HCT116 (cell line): Measurements from ENCODE around the gene CTBP2. TPM values are rescaled to one million over a fixed set of nuclear protein-coding genes. Genes with fewer than 3 reads are reported as not detected.

ENCODE experiments used
- ATAC-seq: fragments of 200-7000 bp; cut with Tn5 transposase; 2 replicates; pipeline ENCODE4 v1.9.1; 2020; ENCODE audit warnings: mild to moderate bottlenecking, moderate library complexity
- BruUV-seq: library from RNA; stranded (reverse); fragments of 400-500 nt; replicated peaks from 2 replicates; lab custom pipeline; 2021; lab: Mats Ljungman, UMichigan
- CTCF ChIA-PET: fragments of 300-600 bp; sonication (Branson Sonifier 250); formaldehyde crosslinking; loops from one replicate; lab custom pipeline; 2021; ENCODE audit warnings: antibody characterized with exemption; lab: Charles Lee
- POLR2A ChIA-PET: fragments of 300-600, 350-600 bp; sonication (Branson Sonifier 250); formaldehyde crosslinking; loops from one replicate; lab custom pipeline; 2021; ENCODE audit warnings: antibody characterized with exemption; lab: Charles Lee
- RAD21 ChIA-PET, 2 experiments: fragments of 300-600 bp; sonication (Branson Sonifier 250); formaldehyde crosslinking; loops; one replicate each; lab custom pipeline; 2023; ENCODE audit warnings: low total read pairs in 2 of 2; ENCODE audit not compliant: uncharacterized antibody in 2 of 2, unreplicated experiment in 2 of 2, low non-redundant PET in 1 of 2; lab: Charles Lee
- DNase-seq: peaks from one replicate; pipeline ENCODE4 v3.0.0-alpha.2; 2010; ENCODE audit warnings: low read depth, low spot score
- H2AFZ ChIP-seq: fragments of 200-600 bp; shearing (Covaris generic), sonication (generic); 2 replicates; pipeline ENCODE4 v1.6.1; 2017; ENCODE audit warnings: low read depth, mixed run types, mixed read lengths, antibody characterized with exemption, low read length; ENCODE audit not compliant: poor library complexity, severe bottlenecking
- H3K27ac ChIP-seq: 2 replicates; pipeline ENCODE4 v1.5.1; 2012; ENCODE audit warnings: low read depth, low read length
- H3K27me3 ChIP-seq: fragments of 200-600 bp; sonication (generic); 2 replicates; pipeline ENCODE4 v1.6.1; 2016; ENCODE audit warnings: mixed run types, low read length, mixed read lengths; ENCODE audit not compliant: insufficient read depth
- H3K36me3 ChIP-seq, 2 experiments: fragments of 200-500 bp in 1 of 2; fragments of 200-600 bp in 1 of 2; sonication (Bioruptor generic) in 1 of 2; sonication (generic) in 1 of 2; 2 replicates each; pipeline versions ENCODE4 v1.5.1 to v1.6.1; 2014 to 2016; ENCODE audit warnings: low read length in 2 of 2, inconsistent platforms in 1 of 2, mixed read lengths in 1 of 2, mixed run types in 1 of 2; ENCODE audit not compliant: insufficient read depth in 2 of 2, control insufficient read depth in 1 of 2
- H3K4me1 ChIP-seq, 2 experiments: fragments of 200-600 bp in 1 of 2; sonication (generic) in 1 of 2; 2 replicates each; pipeline versions ENCODE4 v1.5.1 to v1.6.1; 2012 to 2017; ENCODE audit warnings: low read length in 2 of 2, inconsistent platforms in 1 of 2, mild to moderate bottlenecking in 1 of 2, mixed read lengths in 1 of 2, mixed run types in 1 of 2, moderate library complexity in 1 of 2; ENCODE audit not compliant: insufficient read depth in 2 of 2, control insufficient read depth in 1 of 2
- H3K4me2 ChIP-seq: fragments of 200-600 bp; sonication (generic); 2 replicates; pipeline ENCODE4 v1.6.1; 2017; ENCODE audit warnings: mixed run types, low read length, mixed read lengths
- H3K4me3 ChIP-seq, 2 experiments: fragments of 200-600 bp in 1 of 2; sonication (generic) in 1 of 2; replicated peaks in 1 of 2; 2 replicates each; pipeline ENCODE4 v1.5.1; 2011 to 2016; ENCODE audit warnings: low read length in 2 of 2, control low read depth in 1 of 2, low read depth in 1 of 2, mild to moderate bottlenecking in 1 of 2, mixed read lengths in 1 of 2, mixed run types in 1 of 2
- H3K79me2 ChIP-seq: fragments of 200-600 bp; sonication (generic); 2 replicates; pipeline ENCODE4 v1.6.1; 2017; ENCODE audit warnings: mild to moderate bottlenecking, mixed run types, low read length, moderate library complexity, mixed read lengths; ENCODE audit not compliant: insufficient read depth
- H3K9ac ChIP-seq: fragments of 200-600 bp; sonication (generic); 2 replicates; pipeline ENCODE4 v1.6.1; 2016; ENCODE audit warnings: low read length, mixed read lengths
- H3K9me2 ChIP-seq: fragments of 200-600 bp; sonication (generic), shearing (Covaris generic); 2 replicates; pipeline ENCODE4 v1.6.1; 2017; ENCODE audit warnings: mixed run types, mild to moderate bottlenecking, moderate library complexity; ENCODE audit not compliant: insufficient read depth
- H3K9me3 ChIP-seq, 2 experiments: fragments of 200-500 bp in 1 of 2; fragments of 200-600 bp in 1 of 2; sonication (Bioruptor generic) in 1 of 2; sonication (generic) in 1 of 2; 2 replicates each; pipeline ENCODE4 v1.6.1; 2014 to 2017; ENCODE audit warnings: low read length in 2 of 2, mixed read lengths in 2 of 2, inconsistent platforms in 1 of 2, low read depth in 1 of 2, mild to moderate bottlenecking in 1 of 2, mixed run types in 1 of 2, moderate library complexity in 1 of 2; ENCODE audit not compliant: control insufficient read depth in 1 of 2, insufficient read depth in 1 of 2
- H4K20me1 ChIP-seq: fragments of 200-600 bp; sonication (generic), shearing (Covaris generic); 2 replicates; pipeline ENCODE4 v1.6.1; 2017; ENCODE audit warnings: mixed run types, mild to moderate bottlenecking, moderate library complexity; ENCODE audit not compliant: insufficient read depth
- EZH2 ChIP-seq: fragments of 200-600 bp; sonication (generic); IDR thresholded peaks from 2 replicates; pipeline ENCODE4 v1.6.1; 2017; ENCODE audit warnings: antibody characterized with exemption, mixed run types
- EZH2phosphoT487 ChIP-seq: fragments of 200-600 bp; IDR thresholded peaks from 2 replicates; pipeline ENCODE4 v1.6.1; 2018; ENCODE audit warnings: antibody characterized with exemption, borderline replicate concordance
- FOSL1 ChIP-seq: IDR thresholded peaks from 2 replicates; pipeline ENCODE4 v1.6.1; 2012; ENCODE audit warnings: low read depth
- MAX ChIP-seq: IDR thresholded peaks from 2 replicates; pipeline ENCODE4 v1.6.1; 2012
- POLR2A ChIP-seq: IDR thresholded peaks from 2 replicates; pipeline ENCODE4 v1.7.0; 2011; ENCODE audit warnings: borderline replicate concordance; ENCODE audit not compliant: insufficient read depth, insufficient read length; ENCODE audit errors: extremely low read depth
- REST ChIP-seq: IDR thresholded peaks from 2 replicates; pipeline ENCODE4 v1.6.1; 2012; ENCODE audit warnings: low read depth
- SIN3A ChIP-seq: IDR thresholded peaks from 2 replicates; pipeline ENCODE4 v1.6.1; 2012; ENCODE audit warnings: low read depth
- SP1 ChIP-seq: IDR thresholded peaks from 2 replicates; pipeline ENCODE4 v1.6.1; 2012; ENCODE audit warnings: low read depth
- YY1 ChIP-seq: IDR thresholded peaks from 2 replicates; pipeline ENCODE4 v1.6.1; 2011; ENCODE audit warnings: low read length, low read depth, moderate library complexity, mild to moderate bottlenecking; ENCODE audit not compliant: insufficient replicate concordance; ENCODE audit errors: extremely low read depth
- intact Hi-C: fragments of 100-400 bp; cut with micrococcal nuclease; formaldehyde crosslinking; loops from 2 replicates; pipeline ENCODE4 v1.10.0; 2022
- total RNA-seq: library from RNA; stranded (reverse); gene quantifications from one replicate; pipeline ENCODE4 v1.2.1, GENCODE V29; 2021; ENCODE audit not compliant: unreplicated experiment

Gene CTBP2
- total RNA-seq, 1 experiment from 2014 or later, result 144 TPM

- 0 out of 2 replicates have a peak, but pooled peaks cover 5% of the 10 kb centered on the region for H4K20me1 ChIP-seq
- POLR2A ChIA-PET, result interaction anchor here (1.7 kb wide), 1 partner anchor 9 kb away, joined by 5 read pairs; no protein-coding TSS in a partner anchor
- H2AFZ ChIP-seq, result no peak overlapping the region
- H3K9me2 ChIP-seq, result no peaks in the 10 kb centered on the region
- peaks cover 0 to 8% of the 10 kb centered on the region in 2 experiments; a peak in 1 of 4 replicates for H3K4me1 ChIP-seq
- RAD21 ChIA-PET, result no interaction called here
- H3K27me3 ChIP-seq, result no peaks in the 10 kb centered on the region
- H3K27ac ChIP-seq, result no peak overlapping the region
- H3K36me3 ChIP-seq, result peaks cover 3 to 10% of the 10 kb centered on the region in 2 experiments; a peak in 2 of 4 replicates
- H3K9ac ChIP-seq, result no peak overlapping the region
- no TSS peak for BruUV-seq
- CTCF ChIA-PET, result no interaction called here
- peaks cover 73% of the 10 kb centered on the region for H3K79me2 ChIP-seq
- TF ChIP-seq SP1, result no peak
- TF ChIP-seq POLR2A, result no peak
- no peak for TF ChIP-seq MAX
- no peak for TF ChIP-seq EZH2
- no peak for TF ChIP-seq YY1
- TF ChIP-seq REST, result no peak
- TF ChIP-seq SIN3A, result no peak
- TF ChIP-seq FOSL1, result no peak
- TF ChIP-seq EZH2phosphoT487, result no peak
- TF ChIP-seq, all 23 proteins: peak for 0
- Histone ChIP-seq H3K4me3 (no peak overlapping the region), H3K9me3 (no peaks in the 10 kb centered on the region), H3K4me2 (no peak overlapping the region)
- DNase-seq (no peak), ATAC-seq (no peak)
- intact Hi-C loops, result no loop called here
Observed at GRCh38 chr10:125027871-125028869, 132.2 kb downstream of the CTBP2 start.
